Left ventricle myocardium superior (tissue), 1 donor: Measurements from ENCODE around the gene UGP2. TPM values are rescaled to one million over a fixed set of nuclear protein-coding genes. Genes with fewer than 3 reads are reported as not detected.
"Not testable (repeated sequence)": the region's sequence is repeated elsewhere in the genome, so short reads cannot be mapped to it uniquely, and the experiment has no call there.

ENCODE experiments used
- ATAC-seq: fragments of 200-7000 bp; cut with Tn5 transposase; one replicate; pipeline ENCODE4 v1.9.1; 2020; ENCODE audit warnings: mild to moderate bottlenecking, moderate library complexity
- DNase-seq: peaks from one replicate; pipeline ENCODE4 v3.0.0-alpha.2; 2020
- intact Hi-C: fragments of 100-400 bp; cut with micrococcal nuclease; formaldehyde crosslinking; loops from one replicate; pipeline ENCODE4 v1.11.0; 2022
- total RNA-seq: library from RNA; stranded (reverse); fragmentation: NEBNext Ultra II Directional; extraction: Animal tissue kit (Norgen Biotek cat#: 25700); gene quantifications from one replicate; pipeline ENCODE4 v1.2.1, GENCODE V29; 2021
- donor health status: DM: no; HTN: yes; CAD: no; lungs with severe emphysema.

Gene UGP2
- total RNA-seq, 1 donor from 2014 or later = 368 TPM

DNA sequence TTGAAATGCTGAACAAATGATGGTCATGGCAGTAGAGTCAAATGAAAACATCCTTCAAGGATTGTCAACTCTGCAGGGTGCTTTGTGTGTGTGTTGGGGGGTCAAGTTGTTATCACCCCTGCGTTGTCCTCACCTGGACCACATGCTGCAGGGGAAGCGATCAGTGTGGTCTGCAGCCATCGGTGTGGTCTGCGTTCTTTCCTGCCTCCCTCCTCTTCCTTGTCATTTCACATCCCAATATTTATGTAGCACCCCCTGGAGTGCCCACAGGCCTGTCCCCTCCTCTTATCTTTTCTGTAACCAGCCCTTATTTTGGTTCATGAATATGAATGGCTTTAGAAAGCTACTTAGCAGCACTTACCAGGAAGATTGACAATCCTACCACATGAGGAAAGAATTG is 38.9 kb downstream of the UGP2 start:
- no peak for DNase-seq
- no peak for ATAC-seq
- intact Hi-C loops = no loop called here

DNA sequence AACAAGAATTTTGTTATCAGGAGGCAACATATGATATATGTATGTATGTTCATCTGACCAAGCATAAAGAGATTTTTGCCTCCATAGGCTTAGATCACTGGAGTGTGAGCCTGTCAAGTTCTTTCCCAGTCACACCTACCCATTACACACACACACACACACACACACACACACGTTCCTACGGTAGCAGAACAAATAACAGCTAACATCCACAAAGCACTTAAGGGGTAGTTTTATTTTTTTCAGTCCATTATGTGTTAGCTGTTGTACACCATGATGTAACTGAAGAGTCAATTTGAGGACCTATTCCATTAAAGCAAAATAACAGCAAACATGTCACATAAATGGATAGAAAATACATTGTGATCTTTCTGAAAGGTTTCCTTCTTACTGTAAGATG is 39.5 kb downstream of the UGP2 start:
- DNase-seq (no peak), ATAC-seq (no peak)
- intact Hi-C loops = no loop called here

DNA sequence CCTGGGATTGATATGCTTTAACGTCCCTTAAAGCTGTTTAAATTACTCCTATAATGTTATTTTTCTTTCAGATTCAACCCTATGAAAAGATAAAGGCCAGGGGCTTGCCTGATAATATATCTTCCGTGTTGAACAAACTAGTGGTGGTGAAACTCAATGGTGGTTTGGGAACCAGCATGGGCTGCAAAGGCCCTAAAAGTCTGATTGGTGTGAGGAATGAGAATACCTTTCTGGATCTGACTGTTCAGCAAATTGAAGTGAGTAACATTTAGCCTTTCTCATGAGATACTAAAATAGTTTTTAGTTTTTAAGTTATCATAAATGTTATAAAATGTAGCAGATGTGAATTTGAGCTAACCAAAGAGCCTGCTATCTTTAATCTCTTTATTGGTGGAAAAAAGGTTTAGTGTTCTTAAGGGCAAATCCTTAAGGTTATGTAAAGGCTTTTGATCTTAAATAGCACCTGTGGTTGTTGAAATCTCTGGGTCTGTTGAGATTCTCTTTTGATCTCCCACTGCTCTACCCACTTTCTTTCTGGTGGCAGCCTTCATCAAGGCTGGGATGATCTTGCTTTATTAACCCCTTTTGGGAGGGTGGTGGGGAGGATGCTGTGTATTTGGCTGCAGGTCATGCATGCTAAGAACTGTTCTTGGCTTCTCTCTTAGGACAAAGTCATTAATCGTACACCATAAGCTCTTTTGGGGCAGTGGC is 40.9 kb downstream of the UGP2 start:
- no peak for ATAC-seq
- intact Hi-C loops = no loop called here

DNA sequence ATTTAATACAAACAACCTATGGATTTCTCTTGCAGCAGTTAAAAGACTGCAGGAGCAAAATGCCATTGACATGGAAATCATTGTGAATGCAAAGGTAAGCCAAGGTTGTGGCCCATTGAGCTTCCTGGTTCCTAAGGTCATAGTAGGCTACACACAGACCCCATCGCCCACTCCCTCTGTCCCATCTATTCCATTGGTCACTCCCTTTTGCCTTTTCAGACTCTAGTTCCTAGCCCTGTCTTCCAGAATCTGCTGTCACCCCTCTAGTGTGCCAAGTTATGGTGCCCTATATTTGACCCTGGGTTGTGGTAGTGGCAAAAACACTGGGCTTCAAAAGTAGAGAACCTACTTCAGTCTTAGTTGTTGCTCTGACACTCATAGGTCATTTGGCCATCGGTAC is 44.7 kb downstream of the UGP2 start:
- DNase-seq (no peak), ATAC-seq (no peak)
- intact Hi-C loops = no loop called here

More for the DNA sequence above, 40.9 kb downstream of the UGP2 start:
- no peak for DNase-seq

DNA sequence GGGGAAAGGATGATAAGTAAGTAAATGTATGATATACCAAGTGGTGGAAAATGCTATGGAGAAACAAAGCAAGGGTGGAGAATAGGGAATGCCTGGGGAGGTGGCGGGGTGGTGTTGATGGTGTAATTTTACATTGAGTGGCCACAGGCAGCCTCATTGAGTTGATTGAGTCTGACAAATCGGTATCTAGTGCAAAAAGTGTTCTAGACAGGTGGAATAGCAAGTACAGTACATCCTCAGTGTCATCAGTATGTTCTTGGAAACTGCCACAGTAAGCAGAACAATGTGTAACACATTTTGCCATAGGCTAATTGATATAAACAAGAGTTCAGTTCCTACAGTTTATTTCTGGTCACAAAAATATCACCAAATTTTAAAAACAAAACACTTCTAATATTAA is 46.4 kb downstream of the UGP2 start:
- intact Hi-C loops = no loop called here
- ATAC-seq (peak; percentile 49), DNase-seq (no peak)

DNA sequence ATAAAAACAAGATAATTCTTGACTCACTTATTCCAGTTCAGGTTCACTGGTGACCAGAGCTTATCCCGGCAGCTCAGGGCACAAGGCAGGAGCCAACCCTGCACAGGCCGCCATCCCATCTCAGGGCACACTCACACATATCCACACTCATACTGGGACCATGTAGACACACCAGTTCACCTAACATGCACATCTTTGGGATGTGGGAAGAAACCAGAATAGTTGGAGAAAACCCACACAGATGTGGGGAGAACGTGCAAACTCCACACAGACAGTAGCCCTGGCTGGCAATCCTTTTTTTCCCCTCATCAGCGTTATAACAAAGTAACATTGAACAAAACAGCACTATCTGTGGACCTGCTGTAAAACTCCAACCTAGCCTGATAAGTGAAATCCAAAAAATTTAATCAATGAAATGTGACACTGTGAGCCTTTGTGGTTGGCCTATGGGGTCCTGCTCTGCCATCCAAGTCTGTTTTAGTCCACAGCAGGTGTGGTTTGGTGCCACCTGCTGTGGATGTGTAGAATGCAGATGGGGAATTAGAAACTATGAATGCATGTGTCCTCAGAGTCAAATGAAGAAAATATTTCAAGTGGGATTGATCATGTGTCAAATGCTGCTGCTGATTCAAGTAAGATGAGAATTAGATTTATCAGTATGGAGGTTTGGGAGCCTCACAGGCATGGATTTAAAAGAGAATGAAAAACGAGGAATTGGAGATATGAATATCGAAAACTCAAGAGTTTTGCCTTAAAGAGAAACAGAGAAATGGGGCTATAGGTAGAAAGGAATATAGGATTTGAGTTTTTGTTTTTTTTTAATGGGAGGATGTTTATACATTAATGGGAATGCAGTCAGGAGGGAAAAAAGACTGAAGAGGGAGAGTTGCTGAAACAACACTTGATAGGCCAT is 47.0 kb downstream of the UGP2 start:
- intact Hi-C loops = no loop called here
- peak; percentile 38 for DNase-seq
- peak; percentile 78 for ATAC-seq

DNA sequence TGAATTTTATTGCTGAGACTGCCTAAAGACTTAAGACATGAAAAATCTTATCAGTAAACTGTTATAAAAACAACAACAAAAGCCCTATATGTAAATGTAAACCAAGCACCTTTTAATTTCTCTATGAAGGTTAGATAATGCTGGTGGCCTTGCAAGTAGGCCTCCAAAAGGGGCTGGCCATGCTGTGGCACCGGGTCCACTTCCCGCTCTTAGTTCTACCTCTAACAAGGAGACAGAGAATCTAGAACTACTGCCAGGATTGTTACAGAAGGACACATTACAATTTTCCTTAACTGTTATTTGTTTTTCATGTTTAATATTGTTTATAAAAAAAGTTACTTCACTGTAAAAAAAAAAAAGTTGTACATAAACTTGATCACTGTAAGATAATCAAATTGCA is 49.0 kb downstream of the UGP2 start:
- no peak for ATAC-seq
- DNase-seq = no peak
- intact Hi-C loops = no loop called here

DNA sequence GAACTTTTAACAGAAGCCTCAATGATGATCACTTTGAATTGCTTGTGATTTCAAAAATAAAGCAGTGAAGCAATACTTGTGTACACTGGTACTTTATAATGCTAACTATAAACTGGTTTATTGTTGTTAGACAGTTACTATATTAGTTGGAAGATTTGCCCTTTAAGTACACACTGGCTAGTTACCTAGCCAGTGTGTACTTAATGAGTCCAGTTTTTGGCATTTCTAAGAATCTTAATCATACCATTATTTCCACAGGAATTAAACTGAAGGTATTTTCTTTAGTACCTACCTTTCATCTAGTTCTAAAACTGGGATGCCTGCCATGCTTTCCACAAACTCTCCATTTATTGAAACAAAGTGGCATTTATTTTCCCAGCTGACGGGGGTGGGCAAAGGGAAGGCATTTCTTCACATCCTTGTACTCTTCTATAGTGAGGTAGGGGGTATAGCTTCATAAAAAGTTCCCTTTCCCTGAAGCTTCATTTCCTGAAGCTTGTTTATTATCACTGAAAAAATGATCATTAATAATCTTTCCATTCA is 49.9 kb downstream of the UGP2 start:
- DNase-seq = no peak
- intact Hi-C loops = no loop called here
- ATAC-seq = no peak

DNA sequence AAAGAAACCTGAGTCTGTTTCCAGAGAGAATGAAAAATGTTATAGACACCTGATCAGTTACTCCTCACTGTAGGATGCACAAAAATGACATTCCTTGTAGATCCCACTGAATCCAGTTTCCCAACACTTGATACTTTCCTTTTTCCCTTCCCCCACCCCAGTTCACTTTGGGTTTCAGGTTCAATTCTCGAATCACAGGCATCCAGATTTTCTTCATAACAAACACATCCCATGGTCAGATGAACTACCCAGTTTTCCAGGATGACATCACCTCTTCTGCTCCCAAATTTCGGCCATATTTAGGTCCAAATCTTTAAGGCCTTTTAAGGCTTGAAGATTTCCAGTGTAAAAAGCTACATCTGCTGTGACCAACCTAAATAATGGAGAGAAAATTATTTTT is 51.5 kb downstream of the UGP2 start:
- intact Hi-C loops = no loop called here

DNA sequence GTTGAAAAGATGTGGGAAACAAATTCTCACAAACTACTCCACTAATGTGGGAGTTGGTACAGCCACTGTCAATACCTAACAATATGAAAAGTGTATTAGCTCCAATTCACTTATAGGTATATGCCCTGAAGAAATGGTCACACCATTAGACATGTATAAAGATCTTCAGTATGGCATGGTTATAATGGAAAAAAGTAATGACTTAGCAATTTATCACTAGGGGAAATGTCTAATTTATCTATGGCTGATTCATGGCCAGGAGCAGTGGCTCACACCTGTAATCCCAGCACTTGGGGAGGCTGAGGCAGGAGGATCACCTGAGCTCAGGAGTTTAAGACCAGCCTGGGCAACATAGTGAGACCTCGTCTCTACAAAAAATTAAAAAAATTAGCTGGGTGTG is 52.5 kb downstream of the UGP2 start:
- no peak for DNase-seq
- intact Hi-C loops = no loop called here
- no peak for ATAC-seq

More for the DNA sequence above, 51.5 kb downstream of the UGP2 start:
- DNase-seq (no peak), ATAC-seq (no peak)

DNA sequence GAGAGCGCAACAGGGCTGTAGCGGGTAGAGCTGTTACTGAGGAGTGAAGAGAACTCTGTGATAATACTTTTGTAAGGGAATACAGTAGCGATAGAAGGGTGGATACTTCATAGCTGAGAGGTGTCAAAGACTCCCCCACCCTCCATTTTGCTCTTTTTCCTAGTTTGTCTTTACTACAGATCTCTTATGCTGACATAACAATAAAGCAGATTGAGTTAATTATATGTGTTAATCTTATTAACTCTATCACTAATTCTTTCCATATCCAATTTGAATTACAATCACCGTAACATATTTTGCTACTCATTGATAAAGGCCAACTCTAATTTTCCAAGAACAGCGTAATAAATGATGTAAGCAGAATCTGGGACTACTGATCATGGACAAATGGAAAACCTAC is 57.1 kb downstream of the UGP2 start:
- DNase-seq = no peak
- no peak for ATAC-seq
- intact Hi-C loops = no loop called here

DNA sequence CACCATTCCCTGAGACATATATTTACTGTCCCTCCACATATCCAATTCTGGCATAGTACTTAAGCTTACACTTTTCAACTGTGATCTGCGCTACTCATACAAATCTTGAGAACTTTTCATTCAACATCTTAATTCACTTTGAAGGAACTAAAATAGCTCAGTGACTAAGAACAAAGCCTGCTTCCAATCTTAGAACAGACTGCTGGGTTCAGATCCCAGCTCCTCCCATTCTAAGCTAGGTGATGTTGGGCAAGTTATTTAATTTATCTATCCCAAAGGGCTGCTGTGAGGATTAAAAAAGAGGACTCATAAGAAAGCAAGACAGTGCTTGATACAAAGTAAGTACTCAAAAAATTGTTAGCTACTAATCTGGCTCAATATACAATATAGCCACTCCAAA is 57.9 kb downstream of the UGP2 start:
- ATAC-seq = peak; percentile 54

DNA sequence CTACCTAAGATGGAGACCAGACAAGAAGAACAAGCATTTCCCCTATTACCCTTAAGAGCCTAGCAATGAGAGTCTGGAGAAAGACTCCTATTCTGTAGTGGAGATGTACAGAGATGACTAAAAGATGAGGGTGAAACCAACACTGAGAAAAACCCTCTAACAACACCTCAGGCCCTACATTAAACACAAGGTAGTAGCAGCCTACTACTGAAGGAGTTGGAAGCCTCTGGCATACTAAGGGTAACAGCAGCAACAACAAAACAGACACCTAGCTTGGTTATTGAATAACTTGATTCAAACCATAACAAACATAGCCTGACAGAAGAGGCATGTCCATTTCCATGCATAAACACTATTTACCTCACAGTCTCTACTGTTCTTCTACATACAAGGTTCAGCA is 60.5 kb downstream of the UGP2 start:
- ATAC-seq (no peak), DNase-seq (no peak)
- intact Hi-C loops = no loop called here

More for the DNA sequence above, 57.9 kb downstream of the UGP2 start:
- no peak for DNase-seq
- intact Hi-C loops = no loop called here

DNA sequence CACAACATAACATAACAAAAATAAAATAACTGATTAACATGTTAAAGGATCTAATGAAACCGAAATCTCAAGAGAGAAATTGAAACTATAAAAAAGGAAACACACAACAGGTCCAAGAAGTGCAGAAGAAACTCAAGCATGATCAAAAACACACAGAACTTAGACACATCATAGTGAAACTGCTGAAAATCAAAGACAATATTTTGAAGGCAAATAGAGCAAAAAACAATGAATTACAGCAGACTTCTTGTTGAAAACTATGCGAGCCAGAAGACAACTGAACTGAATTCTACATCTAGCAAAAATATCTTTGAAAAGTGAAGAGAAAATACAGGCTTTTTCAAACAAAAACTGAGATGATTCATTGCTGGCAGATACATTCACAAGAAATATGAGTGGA is 61.3 kb downstream of the UGP2 start:
- no peak for DNase-seq
- ATAC-seq = no peak
- intact Hi-C loops = no loop called here

DNA sequence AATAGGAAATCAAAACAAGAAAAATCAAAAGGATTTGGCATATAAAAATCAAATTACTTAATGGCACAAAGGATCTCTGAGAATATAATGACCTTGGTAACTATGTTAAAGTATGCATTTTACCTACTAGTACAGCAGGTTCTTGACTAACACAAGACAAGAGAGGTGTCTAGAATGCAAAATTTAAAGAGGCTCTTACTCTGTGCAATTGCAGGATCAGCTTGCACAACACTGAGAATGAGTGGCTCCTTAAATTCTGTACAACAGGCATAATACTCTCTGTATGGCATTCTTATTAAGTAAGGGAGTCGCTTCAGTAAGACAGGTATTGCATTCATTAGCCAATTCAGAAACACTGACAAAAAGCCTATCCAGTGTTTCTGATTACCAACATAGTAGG is 72.6 kb downstream of the UGP2 start:
- ATAC-seq (no peak), DNase-seq (no peak)
- intact Hi-C loops = no loop called here

DNA sequence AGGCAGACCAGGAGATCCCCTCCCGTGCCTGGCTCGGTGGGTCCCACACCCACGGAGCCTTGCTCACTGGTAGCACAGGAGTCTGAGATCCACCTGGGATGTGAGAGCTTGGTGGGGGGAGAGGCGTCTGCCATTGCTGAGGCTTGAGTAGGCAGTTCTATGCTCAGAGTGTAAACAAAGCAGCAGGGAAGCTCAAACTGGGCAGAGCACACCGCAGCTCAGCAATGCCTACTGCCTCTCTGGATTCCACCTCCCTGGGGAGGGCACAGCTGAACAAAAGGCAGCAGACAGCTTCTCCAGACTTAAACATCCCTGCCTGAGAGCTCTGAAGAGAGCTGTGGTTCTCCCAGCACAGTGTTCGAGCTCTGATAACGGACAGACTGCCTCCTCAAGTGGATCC is 85.1 kb downstream of the UGP2 start:
- intact Hi-C loops = no loop called here
- ATAC-seq = no peak
- no peak for DNase-seq

DNA sequence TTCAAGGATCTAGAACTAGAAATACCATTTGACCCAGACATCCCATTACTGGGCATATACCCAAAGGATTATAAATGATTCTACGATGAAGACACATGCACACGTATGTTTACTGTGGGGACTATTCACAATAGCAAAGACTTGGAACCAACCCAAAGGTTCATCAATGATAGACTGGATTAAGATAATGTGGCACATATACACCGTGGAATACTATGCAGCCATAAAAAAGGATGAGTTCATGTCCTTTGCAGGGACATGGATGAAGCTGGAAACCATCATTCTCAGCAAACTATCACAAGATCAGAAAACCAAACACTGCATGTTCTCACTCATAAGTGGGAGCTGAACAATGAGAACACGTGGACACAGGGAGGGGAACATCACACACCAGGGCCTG is 90.4 kb downstream of the UGP2 start:
- intact Hi-C loops, ATAC-seq, DNase-seq: not testable (repeated sequence)
